ENCODE results near the gene PLGRKT. TPM values are rescaled to one million over a fixed set of nuclear protein-coding genes. Genes with fewer than 3 reads are reported as not detected.

Gene PLGRKT
- total and polyA plus RNA-seq, 11 donors, result 20.8 to 37.2 (median 31.0) TPM

DNA sequence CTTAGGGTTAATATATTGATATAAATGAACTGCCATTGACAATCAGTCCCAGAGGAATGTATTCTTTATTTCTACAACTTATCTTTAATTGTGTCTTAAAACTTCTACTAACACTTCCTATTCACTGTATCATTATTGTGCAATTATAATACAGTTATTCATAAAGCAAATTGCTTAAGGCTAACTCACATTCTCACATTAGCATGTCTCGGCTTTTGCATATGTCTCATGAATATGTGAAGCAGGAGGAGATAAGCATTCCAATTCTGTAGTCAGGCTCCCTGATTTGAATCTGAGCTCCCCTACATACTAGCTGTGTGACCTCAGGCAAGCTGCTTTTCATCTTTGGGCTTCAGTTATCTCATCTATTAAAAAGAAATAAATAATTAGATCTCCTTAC is 45.4 kb downstream of the PLGRKT start:
- DNase-seq (no peak), ATAC-seq (no peak)
- 92 to 97% (median 94%) methylated on average over 1 of the region's 1 CpG for WGBS, 4 donors
- intact Hi-C loops (cut with DNase I), result no loop called here
- Histone ChIP-seq H3K36me3 (no peaks in the 10 kb centered on the region), H3K27me3 (no peaks in the 10 kb centered on the region), H3K27ac (no peak overlapping the region), H3K4me3 (no peak overlapping the region), H3K9me3 (no peaks in the 10 kb centered on the region), H3K4me1 (peaks cover 0 to 14% (median 0%) of the 10 kb centered on the region in 12 donors)
- TF ChIP-seq, protein P1, sequence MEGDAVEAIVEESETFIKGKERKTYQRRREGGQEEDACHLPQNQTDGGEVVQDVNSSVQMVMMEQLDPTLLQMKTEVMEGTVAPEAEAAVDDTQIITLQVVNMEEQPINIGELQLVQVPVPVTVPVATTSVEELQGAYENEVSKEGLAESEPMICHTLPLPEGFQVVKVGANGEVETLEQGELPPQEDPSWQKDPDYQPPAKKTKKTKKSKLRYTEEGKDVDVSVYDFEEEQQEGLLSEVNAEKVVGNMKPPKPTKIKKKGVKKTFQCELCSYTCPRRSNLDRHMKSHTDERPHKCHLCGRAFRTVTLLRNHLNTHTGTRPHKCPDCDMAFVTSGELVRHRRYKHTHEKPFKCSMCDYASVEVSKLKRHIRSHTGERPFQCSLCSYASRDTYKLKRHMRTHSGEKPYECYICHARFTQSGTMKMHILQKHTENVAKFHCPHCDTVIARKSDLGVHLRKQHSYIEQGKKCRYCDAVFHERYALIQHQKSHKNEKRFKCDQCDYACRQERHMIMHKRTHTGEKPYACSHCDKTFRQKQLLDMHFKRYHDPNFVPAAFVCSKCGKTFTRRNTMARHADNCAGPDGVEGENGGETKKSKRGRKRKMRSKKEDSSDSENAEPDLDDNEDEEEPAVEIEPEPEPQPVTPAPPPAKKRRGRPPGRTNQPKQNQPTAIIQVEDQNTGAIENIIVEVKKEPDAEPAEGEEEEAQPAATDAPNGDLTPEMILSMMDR (IDR thresholded peaks at IDR 0.05), result no peak
- no peak for TF ChIP-seq POLR2A (IDR thresholded peaks at IDR 0.05)

DNA sequence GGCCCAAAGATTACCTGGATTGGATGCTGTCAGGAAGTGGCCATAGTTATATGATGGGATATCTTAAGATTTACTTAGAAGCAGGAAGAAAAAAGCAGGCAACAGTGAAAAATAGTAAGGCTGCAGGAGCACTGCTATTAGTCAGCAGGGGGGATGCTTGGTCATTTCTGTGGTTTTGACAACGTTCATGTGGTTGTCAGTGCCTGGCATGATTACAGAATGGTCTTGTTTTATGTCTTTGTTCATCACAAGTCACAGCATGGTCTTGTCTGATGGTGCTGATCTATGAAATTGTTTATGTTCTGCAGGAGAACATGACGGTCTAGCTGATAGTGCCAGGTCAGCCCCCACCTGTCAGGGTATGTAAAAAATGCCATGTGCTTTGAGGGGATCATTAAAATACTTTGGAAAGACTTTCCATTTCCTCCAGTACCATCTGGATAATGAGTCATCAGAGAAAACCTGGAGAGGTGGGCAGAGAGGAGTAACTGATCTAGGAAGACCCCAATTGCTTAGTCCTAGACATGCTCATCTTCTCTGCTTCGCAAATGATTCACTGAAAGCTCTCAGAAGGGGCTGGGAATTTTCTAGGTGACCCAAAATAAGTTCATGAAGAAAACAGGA is 48.5 kb downstream of the PLGRKT start:
- Histone ChIP-seq H3K9me3 (no peaks in the 10 kb centered on the region), H3K27me3 (no peaks in the 10 kb centered on the region), H3K27ac (no peak overlapping the region), H3K4me1 (peaks cover 0 to 14% (median 0%) of the 10 kb centered on the region in 12 donors), H3K4me3 (no peak overlapping the region), H3K36me3 (no peaks in the 10 kb centered on the region)
- 56 to 77% (median 70%) methylated on average over 3 of the region's 3 CpGs for WGBS, 4 donors
- intact Hi-C loops (cut with DNase I), result no loop called here
- ATAC-seq (no peak), DNase-seq (no peak)
- TF ChIP-seq, protein P1 (IDR thresholded peaks at IDR 0.05), result no peak
- TF ChIP-seq POLR2A (IDR thresholded peaks at IDR 0.05), result no peak

DNA sequence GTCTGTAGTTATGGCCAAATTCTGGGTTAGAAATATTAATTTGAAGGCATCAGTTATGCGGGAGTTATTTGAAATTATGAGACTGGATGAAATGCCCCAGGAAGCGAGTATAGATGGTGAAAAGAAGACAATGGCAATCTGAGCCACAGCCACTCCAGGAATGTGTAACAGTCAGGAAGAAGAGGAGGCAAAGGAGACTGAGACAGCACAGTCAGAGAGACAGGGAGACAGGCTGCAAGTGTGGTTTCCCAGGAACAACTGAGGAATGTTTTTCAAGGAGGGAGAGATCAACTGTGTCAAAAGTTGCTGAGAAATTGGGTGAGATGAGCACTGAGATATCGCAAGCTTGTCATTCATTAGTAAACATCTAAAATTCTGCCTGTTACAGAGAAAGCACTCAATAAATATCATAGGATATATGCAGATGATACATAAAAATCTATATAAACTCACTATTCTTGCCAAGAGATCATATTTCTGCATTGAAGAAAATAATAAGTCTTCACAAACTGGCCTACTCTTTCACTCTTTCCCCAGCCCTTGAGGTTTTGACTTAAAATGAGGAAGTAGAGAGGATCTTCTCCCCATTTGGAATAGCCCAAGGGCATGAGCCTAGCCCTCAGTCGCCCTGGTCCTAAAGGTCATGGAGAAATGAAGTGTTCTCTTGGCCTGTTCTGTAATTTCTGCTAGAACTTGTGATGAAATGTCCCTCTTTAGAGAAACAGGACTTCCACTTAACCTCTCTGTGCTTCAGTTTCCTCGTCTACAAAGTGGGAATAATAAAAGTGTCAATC is 49.5 kb downstream of the PLGRKT start:
- no peak overlapping the region for H3K4me3 ChIP-seq
- H3K27me3 ChIP-seq, result no peaks in the 10 kb centered on the region
- intact Hi-C loops (cut with DNase I), result no loop called here
- peaks cover 0 to 14% (median 0%) of the 10 kb centered on the region in 12 donors for H3K4me1 ChIP-seq
- TF ChIP-seq, protein P1 (IDR thresholded peaks at IDR 0.05), result no peak
- TF ChIP-seq POLR2A (IDR thresholded peaks at IDR 0.05), result no peak
- no peaks in the 10 kb centered on the region for H3K36me3 ChIP-seq
- H3K9me3 ChIP-seq, result no peaks in the 10 kb centered on the region
- DNase-seq (no peak), ATAC-seq (no peak)
- H3K27ac ChIP-seq, result no peak overlapping the region
- 83 to 95% (median 89%) methylated on average over 5 of the region's 5 CpGs for WGBS, 4 donors

DNA sequence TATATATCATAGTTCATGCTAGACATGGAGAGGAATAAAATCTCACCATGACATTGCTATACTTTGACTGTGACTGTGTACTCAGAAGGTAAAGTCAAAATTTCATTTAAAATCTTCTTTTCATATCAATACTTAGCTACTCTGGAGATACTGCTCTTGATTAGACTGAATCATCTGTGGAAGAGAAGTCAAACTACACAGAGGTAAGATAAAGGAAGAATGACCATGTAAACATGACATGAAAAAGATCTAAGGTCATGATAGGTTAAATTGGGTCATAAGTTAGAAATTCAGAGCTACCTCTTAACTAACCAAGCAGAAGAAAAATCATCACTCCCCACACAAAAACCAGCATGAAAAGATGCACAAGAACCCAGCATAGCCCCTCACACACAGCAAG is 53.3 kb downstream of the PLGRKT start:
- H3K4me1 ChIP-seq, result peaks cover 0 to 12% (median 0%) of the 10 kb centered on the region in 12 donors
- intact Hi-C loops (cut with DNase I), result no loop called here

More for the DNA sequence above, 53.3 kb downstream of the PLGRKT start:
- no peak for TF ChIP-seq POLR2A (IDR thresholded peaks at IDR 0.05)
- TF ChIP-seq, protein P1 (IDR thresholded peaks at IDR 0.05), result no peak
- Histone ChIP-seq H3K27ac (no peak overlapping the region), H3K4me3 (no peak overlapping the region), H3K36me3 (peaks cover 0 to 7% (median 0%) of the 10 kb centered on the region in 9 donors), H3K9me3 (no peaks in the 10 kb centered on the region), H3K27me3 (no peaks in the 10 kb centered on the region)
- ATAC-seq, result no peak
- no peak for DNase-seq
